Measurements from ENCODE around the gene NFYB. TPM values are rescaled to one million over a fixed set of nuclear protein-coding genes. Genes with fewer than 3 reads are reported as not detected.

NFYB gene
- total RNA-seq, 1 donor = 25.7 TPM

DNA sequence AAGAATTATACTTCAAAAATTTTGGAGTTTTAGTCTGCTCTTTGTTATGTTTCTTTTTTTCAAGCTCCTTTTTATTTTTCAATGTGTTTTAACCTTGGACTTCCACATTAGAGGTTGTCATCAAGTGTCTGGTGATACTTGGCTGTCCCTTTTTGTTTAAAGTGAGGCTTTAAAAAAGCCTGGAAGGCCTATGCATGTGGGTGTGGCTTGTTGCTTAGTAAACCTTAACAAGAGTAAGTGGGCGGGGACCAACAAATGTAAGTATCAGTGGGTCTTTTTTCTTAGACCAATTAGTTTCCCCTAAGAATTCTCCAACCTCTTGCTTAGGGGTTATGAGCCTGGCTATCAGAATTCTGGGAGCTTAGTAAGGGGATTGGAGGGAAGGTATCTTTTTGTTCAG is 47.3 kb downstream of the NFYB start:
- peaks cover 57% of the 10 kb centered on the region for H3K36me3 ChIP-seq (ENCODE audit: insufficient read depth, low read length)
- no peaks in the 10 kb centered on the region for H3K9me3 ChIP-seq (ENCODE audit: low read depth, low read length)
- no peak overlapping the region for H3K27ac ChIP-seq (ENCODE audit: low read depth, low read length)
- no peaks in the 10 kb centered on the region for H3K4me1 ChIP-seq (ENCODE audit: insufficient read depth, low read length)
- H2AFZ ChIP-seq (ENCODE audit: low read length) = no peak overlapping the region
- no peak for TF ChIP-seq CTCF (IDR thresholded peaks at IDR 0.05; ENCODE audit: extremely low read depth, low read depth, low read length)
- no peaks in the 10 kb centered on the region for H3K79me2 ChIP-seq (ENCODE audit: insufficient read depth, low read length)
- no peaks in the 10 kb centered on the region for H4K20me1 ChIP-seq (ENCODE audit: insufficient read depth, low read length)
- no peaks in the 10 kb centered on the region for H3K27me3 ChIP-seq (ENCODE audit: insufficient read depth, low read length)
- no peak overlapping the region for H3K4me3 ChIP-seq (ENCODE audit: insufficient read depth, low read length)
- no peak overlapping the region for H3K4me2 ChIP-seq (ENCODE audit: insufficient read depth, low read length)
- DNase-seq (ENCODE audit: insufficient read length, low spot score, missing footprints) = no peak

DNA sequence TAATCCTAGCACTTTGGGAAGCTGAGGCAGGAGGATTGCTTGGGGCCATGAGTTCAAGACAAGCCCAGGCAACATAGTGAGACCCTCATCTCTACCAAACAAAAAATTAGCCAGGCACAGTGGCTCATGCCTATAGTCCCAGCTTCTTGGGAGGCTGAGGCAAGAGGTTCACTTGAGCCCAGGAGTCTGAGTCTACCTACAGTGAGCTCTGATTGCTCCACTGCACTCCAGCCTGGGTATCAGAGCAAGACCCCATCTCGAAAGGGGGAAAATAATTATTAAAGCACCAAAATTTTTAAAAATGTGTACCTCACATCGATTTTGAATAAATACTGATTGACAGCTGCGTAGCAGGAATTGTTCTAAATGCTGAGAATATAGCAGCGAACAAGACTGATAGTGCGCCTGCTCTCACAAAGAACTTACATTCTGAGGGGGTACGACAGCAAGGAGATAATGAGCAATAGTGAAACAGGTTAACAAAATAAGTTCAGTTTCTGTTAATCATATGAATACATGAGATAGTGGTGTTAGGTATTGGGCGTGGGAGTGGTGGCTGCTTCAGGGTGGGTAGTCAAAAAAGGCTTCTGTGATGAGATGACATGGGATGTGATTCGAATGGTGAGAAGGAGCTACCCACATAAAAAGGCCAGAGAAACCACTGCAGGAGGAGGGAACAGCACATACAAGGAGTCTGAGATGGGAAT is 54.1 kb downstream of the NFYB start:
- TF ChIP-seq CTCF (IDR thresholded peaks at IDR 0.05; ENCODE audit: extremely low read depth, low read depth, low read length) = no peak
- Histone ChIP-seq H3K27me3 (ENCODE audit: insufficient read depth, low read length) (no peaks in the 10 kb centered on the region), H3K4me2 (ENCODE audit: insufficient read depth, low read length) (no peak overlapping the region), H3K36me3 (ENCODE audit: insufficient read depth, low read length) (peaks cover 53% of the 10 kb centered on the region), H3K9me3 (ENCODE audit: low read depth, low read length) (no peaks in the 10 kb centered on the region), H3K4me3 (ENCODE audit: insufficient read depth, low read length) (no peak overlapping the region), H2AFZ (ENCODE audit: low read length) (no peak overlapping the region), H4K20me1 (ENCODE audit: insufficient read depth, low read length) (peaks cover 2% of the 10 kb centered on the region), H3K4me1 (ENCODE audit: insufficient read depth, low read length) (no peaks in the 10 kb centered on the region), H3K79me2 (ENCODE audit: insufficient read depth, low read length) (peaks cover 10% of the 10 kb centered on the region), H3K27ac (ENCODE audit: low read depth, low read length) (no peak overlapping the region)
- no peak for DNase-seq (ENCODE audit: insufficient read length, low spot score, missing footprints)

- Histone ChIP-seq H3K4me2 (ENCODE audit: insufficient read depth, low read length) (no peak overlapping the region), H3K79me2 (ENCODE audit: insufficient read depth, low read length) (peaks cover 28% of the 10 kb centered on the region)
Observed at GRCh38 chr12:104080764-104081163, 57.2 kb downstream of the NFYB start.

More at GRCh38 chr12:104080764-104081163, 57.2 kb downstream of the NFYB start:
- Histone ChIP-seq H3K27me3 (ENCODE audit: insufficient read depth, low read length) (no peaks in the 10 kb centered on the region), H4K20me1 (ENCODE audit: insufficient read depth, low read length) (peaks cover 2% of the 10 kb centered on the region), H3K27ac (ENCODE audit: low read depth, low read length) (no peak overlapping the region), H2AFZ (ENCODE audit: low read length) (no peak overlapping the region), H3K4me1 (ENCODE audit: insufficient read depth, low read length) (no peaks in the 10 kb centered on the region), H3K36me3 (ENCODE audit: insufficient read depth, low read length) (peaks cover 41% of the 10 kb centered on the region), H3K4me3 (ENCODE audit: insufficient read depth, low read length) (no peak overlapping the region), H3K9me3 (ENCODE audit: low read depth, low read length) (no peaks in the 10 kb centered on the region)
- no peak for DNase-seq (ENCODE audit: insufficient read length, low spot score, missing footprints)
- TF ChIP-seq CTCF (IDR thresholded peaks at IDR 0.05; ENCODE audit: extremely low read depth, low read depth, low read length) = no peak

All from osteoblast (primary cell).